Epithelial cell of esophagus (primary cell): ENCODE measurements around the gene ZKSCAN7.
"Not testable (repeated sequence)": the region's sequence is repeated elsewhere in the genome, so short reads cannot be mapped to it uniquely, and the experiment has no call there.

Experiments used
- DNase-seq: peaks from one replicate; pipeline ENCODE4 v3.0.0; 2010; ENCODE audit warnings: low read depth
- H3K4me3 ChIP-seq: 2 replicates; pipeline ENCODE4 v1.5.1; 2011; ENCODE audit warnings: mild to moderate bottlenecking, low read length, control low read depth
- TF ChIP-seq, protein P1 (sequence below): IDR thresholded peaks from 2 replicates; pipeline ENCODE4 v1.5.1; 2011; ENCODE audit warnings: low read depth, mild to moderate bottlenecking, low read length, control low read depth, inconsistent platforms; ENCODE audit not compliant: insufficient read depth; ENCODE audit errors: missing control alignments

Gene ZKSCAN7

DNA sequence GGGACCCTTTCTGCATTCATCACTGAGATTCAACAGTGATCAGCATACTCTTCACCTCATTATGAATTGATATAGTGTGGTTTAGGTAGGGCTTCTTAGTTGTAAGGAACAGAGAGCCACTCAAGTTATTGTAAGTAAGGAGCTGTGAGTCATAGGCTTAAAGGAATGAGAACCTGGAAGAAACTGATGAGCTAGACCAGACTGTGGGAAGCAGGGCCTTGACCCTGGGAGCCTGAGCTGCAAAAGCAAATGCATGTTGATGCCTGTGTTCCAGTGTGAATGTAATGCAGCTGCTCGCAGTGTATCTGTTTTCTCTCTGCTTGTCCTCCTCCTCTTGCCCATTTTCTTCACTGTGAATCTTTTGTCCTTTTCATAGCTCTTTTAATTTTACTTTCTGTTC lies 13.6 kb downstream of the ZKSCAN7 start:
- H3K4me3 ChIP-seq = no peak overlapping the region
- peak; percentile 61 for DNase-seq
- TF ChIP-seq, protein P1, sequence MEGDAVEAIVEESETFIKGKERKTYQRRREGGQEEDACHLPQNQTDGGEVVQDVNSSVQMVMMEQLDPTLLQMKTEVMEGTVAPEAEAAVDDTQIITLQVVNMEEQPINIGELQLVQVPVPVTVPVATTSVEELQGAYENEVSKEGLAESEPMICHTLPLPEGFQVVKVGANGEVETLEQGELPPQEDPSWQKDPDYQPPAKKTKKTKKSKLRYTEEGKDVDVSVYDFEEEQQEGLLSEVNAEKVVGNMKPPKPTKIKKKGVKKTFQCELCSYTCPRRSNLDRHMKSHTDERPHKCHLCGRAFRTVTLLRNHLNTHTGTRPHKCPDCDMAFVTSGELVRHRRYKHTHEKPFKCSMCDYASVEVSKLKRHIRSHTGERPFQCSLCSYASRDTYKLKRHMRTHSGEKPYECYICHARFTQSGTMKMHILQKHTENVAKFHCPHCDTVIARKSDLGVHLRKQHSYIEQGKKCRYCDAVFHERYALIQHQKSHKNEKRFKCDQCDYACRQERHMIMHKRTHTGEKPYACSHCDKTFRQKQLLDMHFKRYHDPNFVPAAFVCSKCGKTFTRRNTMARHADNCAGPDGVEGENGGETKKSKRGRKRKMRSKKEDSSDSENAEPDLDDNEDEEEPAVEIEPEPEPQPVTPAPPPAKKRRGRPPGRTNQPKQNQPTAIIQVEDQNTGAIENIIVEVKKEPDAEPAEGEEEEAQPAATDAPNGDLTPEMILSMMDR = no peak

DNA sequence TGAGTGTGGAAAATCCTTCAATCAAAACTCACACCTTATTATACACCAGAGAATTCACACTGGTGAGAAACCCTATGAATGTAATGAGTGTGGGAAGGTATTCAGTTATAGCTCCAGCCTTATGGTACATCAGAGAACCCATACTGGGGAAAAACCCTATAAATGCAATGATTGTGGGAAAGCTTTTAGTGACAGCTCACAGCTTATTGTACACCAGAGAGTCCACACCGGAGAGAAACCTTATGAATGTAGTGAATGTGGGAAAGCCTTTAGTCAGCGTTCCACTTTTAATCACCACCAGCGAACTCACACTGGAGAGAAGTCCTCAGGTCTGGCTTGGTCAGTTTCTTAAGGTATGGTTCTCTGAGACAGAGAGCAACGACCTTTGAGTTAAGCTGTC lies 16.0 kb downstream of the ZKSCAN7 start:
- no peak overlapping the region for H3K4me3 ChIP-seq
- DNase-seq = no peak
- TF ChIP-seq, protein P1 = no peak

DNA sequence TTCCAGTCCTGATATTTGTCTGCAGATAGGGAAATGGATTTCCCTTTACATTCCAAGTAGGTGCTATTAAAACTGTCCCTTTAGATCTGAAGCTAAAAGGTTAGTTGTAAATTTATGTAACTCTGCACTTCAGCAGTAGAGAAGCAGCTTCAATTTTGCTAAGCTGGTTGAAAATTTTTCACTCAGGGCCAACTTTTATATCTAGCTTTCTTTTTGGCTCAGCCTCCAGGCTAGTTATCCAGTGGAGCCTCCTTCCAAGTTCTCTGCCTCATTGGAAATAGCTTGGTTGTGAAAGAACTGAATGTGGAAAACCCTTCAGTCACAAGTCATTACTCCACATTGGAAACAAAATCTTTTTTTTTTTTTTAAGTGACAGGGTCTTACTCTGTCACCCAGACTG lies 21.6 kb downstream of the ZKSCAN7 start:
- no peak overlapping the region for H3K4me3 ChIP-seq
- TF ChIP-seq, protein P1 = no peak
- no peak for DNase-seq

DNA sequence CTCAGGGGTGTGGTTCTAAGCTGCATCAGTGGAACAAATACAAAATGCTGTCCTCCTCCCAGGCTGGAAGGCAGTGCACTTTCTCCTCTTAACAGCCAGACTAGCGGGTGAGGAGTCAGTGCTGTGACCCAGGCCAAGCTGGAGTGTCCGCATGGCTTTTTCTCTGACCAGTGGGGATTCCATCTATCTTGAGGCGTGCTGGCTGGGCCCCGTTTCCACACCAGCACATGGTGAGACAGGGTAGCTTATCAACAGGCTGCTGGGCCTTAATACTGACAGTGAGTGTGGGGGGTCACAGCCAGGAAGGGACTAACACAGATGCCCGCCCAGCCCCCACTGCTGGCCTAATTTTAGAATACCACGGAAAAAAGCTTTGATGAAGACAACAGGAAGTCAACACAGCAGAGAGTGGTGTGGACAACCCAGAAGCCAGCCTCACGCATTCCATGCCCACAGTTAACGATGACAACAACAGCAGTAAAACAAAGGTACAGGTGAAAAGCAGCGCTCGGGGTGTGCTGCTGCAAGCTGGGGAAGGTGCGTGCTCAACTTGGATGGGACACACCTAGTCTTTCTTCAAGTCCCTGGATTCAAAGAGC lies 22.5 kb downstream of the ZKSCAN7 start:
- not testable (repeated sequence) for H3K4me3 ChIP-seq, DNase-seq

DNA sequence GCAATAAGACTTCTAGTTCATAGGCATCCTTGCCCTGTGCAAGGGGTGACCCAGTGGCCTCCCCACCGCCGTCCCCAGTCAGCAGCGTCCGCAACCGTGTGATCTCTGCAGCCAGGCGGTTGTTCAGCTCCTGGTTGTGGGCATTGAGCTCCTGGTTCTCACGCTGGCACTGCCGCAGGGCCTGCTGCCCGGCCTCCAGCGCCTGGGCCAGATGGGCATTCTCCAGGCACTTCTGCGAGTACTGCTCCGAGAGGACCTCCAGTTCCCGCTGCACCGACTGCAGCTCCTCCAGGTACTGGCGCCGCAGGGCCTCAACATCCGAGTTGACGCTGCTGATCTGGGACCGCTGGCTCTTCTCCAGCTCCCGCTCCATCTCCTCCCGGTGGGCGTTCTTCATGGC lies 23.3 kb downstream of the ZKSCAN7 start:
- not testable (repeated sequence) for DNase-seq, H3K4me3 ChIP-seq

DNA sequence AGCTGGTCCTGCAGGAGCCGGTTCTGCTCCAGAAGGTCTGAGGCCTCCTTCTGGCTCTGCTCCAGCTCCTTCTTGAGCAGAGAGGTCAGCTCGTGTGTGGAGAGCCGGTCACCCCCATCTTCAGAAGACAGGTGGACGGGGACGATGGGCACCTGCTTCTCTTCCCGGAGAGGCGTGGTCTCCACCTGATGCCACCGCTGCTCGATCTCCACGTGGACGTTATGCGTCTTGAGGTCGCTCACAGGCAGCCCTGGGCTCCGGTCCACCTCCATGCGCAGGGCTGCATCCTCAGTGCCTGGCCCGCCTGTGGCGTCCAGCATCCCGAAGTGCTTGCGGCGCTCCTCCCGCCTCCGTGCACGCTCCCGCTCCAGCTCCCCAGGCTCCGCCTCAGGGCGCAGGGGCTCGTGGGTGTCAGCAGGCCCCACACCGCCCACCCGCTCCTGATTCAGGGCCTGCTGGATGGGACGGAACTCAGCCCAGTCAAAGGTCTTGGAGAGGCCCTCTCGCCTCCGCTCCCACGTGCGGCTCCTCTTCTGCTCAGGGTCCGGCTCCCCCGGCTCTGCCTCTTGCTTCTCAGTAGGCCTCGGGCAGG lies 24.0 kb downstream of the ZKSCAN7 start:
- not testable (repeated sequence) for H3K4me3 ChIP-seq, DNase-seq

DNA sequence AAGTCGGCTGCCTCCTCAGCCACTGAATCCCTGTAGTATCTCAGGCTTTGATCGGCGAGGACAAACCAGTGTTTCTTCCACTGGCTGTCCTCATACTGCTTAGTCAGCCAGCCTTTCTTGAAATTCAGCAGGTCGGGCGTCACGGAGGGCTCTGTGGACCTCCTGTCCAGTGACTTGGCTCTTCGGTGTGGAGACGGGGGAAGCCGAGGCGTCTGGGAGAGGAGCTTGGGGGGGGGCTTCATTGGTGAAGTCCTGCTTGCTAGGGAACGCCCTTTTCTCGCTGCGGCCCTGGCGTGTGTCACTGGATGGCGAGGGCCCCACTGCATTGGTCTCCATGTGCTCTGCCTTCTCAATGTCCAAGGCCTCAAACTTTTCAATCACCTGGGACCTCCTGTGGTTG lies 24.8 kb downstream of the ZKSCAN7 start:
- not testable (repeated sequence) for DNase-seq, H3K4me3 ChIP-seq

DNA sequence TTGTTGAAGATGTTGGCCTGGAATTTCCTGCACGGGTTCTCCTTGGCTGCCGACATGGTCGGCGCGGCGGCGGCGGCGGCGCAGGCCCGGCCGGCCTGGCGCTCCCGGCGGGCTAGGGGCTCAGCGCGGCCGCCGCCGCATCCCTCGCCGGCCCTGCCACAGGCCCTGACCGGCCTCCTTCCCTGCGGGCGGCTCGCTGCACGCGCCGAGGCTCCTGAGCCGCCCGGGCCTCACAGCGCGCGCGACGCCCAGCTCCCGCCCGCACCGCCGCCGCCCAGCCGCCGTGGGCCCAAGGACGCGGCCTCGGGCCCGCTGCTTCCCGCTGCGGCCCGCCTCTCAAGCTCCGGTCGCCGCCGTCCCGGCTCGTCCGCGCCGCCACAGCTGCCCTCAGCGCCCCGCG lies 26.0 kb downstream of the ZKSCAN7 start:
- DNase-seq, H3K4me3 ChIP-seq: not testable (repeated sequence)

DNA sequence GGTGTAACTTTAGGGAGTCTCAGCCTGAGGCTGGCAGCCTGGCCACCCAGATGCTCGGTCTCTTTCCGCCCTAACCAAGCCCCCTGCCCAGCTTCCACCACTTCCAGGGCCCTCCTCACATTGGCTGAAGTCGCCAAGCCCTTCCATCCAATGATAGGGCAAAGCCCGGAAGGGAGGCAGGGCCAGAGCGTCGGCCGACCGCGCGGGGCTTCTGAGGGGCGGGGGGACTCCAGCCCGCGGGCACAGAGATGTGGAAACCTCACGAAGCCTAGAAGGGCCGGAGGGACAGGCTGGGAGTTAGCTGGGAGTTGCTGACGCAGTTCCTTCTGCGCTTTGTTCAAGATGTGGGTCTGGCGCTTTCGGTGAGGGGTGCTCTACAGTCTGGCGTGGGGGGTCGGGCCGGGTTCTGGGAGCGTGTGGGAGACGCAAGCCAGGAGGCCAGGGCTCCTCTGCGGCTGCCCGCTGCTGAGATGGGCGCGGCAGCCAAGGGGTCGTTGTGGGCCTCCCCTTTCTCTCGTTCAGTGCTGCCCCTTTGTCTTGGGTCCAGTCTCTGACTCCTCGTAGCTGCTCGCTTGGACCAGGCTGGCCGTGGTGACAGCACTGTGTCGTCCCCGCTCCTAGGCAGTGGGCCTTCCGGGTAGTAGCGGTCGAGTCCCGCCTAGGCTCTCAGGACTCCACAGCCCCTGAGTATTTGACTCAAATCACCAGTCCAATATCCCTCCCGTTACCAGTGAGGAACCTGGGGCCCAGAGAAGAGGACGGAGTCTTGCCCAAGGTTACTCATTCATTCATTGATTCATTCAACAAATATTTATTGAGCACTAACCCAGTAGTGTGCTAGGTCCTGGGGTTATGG lies 29.9 kb downstream of the ZKSCAN7 start, which contains the start of gene ZNF660:
Gene ZNF660, plus strand, starts transcription at position 319 of the 856 bp plus-strand sequence. CDS start 9,230 bp downstream, outside the sequence.
- TF ChIP-seq, protein P1 = no peak
- DNase-seq = peak; percentile 24
- H3K4me3 ChIP-seq = peak within 1 kb of the TSS; percentile 42
